Left cardiac atrium (tissue), 4 donors: ENCODE results near the gene EVL. TPM values are rescaled to one million over a fixed set of nuclear protein-coding genes. Genes with fewer than 3 reads are reported as not detected.
A peak's percentile ranks its signal among the peaks of the same experiment; 100 is the strongest.
"Not testable (repeated sequence)": the region's sequence is repeated elsewhere in the genome, so short reads cannot be mapped to it uniquely, and the experiment has no call there.

Source experiments
- ATAC-seq, 2 donors: fragments of 200-7000 bp; cut with Tn5 transposase; one replicate each; pipeline ENCODE4 v1.9.1; 2020; ENCODE audit warnings: mild to moderate bottlenecking in 2 of 2, moderate library complexity in 2 of 2
- DNase-seq: peaks from one replicate; pipeline ENCODE4 v3.0.0-alpha.2; 2020
- intact Hi-C, 2 donors: fragments of 100-400 bp; cut with DNase I; formaldehyde crosslinking; loops; one replicate each; pipeline versions ENCODE4 v1.14.1 to v1.15.1; 2022 to 2023
- microRNA-seq, 2 donors: library from miRNA; unstranded; fragments of <30 nt; microRNA quantifications; one replicate each; pipeline ENCODE4 v1.2.0, GENCODE V29; 2020
- total RNA-seq, 2 donors: library from RNA; stranded (reverse); fragmentation: NEBNext Ultra II Directional; extraction: Animal tissue kit (Norgen Biotek cat#: 25700); gene quantifications; one replicate each; pipeline ENCODE4 v1.2.1, GENCODE V29; 2021
- donor health status: DM: no; HTN: yes; CAD: no.
- donor health status: DM: no; HTN: yes; CAD: no; lungs with severe emphysema.
- donor health status: DM: yes; HTN: yes; CAD: no.
- donor health status: Dilated cardiomyopathy.

Gene EVL
- total RNA-seq, 2 donors from 2014 or later, result 48.3 to 58.8 TPM

DNA sequence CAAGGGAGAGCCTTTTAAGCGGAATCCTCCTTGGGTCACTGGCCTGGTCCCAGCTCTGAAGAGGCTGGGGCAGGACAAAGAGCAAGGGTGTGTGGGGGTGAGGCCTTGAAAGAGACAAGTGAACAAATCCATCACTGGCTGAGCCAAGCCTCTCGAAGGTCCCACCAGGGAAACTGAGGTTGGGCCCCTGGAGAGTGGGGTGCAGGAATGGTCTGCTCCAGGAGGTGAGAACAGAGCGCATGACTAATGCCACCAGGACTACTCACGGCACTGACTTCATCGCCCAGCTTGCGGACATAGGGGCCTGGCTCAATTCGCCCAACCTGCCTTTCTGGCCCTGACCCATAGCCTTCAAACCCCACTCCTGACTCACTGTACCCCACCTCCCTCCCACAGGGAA lies 113.5 kb downstream of the EVL start:
- intact Hi-C loops, result no loop called here
- ATAC-seq (no peak), DNase-seq (no peak)

DNA sequence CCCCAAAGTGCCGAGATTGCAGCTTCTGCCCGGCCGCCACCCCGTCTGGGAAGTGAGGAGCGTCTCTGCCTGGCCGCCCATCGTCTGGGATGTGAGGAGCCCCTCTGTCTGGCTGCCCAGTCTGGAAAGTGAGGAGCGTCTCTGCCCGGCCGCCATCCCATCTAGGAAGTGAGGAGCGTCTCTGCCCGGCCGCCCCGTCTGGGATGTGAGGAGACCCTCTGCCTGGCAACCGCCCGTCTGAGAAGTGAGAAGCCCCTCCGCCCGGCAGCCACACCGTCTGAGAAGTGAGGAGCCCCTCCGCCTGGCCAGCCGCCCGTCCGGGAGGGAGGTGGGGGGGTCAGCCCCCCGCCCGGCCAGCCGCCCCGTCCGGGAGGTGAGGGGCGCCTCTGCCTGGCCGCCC lies 115.4 kb downstream of the EVL start:
- ATAC-seq, intact Hi-C loops, DNase-seq: not testable (repeated sequence)

DNA sequence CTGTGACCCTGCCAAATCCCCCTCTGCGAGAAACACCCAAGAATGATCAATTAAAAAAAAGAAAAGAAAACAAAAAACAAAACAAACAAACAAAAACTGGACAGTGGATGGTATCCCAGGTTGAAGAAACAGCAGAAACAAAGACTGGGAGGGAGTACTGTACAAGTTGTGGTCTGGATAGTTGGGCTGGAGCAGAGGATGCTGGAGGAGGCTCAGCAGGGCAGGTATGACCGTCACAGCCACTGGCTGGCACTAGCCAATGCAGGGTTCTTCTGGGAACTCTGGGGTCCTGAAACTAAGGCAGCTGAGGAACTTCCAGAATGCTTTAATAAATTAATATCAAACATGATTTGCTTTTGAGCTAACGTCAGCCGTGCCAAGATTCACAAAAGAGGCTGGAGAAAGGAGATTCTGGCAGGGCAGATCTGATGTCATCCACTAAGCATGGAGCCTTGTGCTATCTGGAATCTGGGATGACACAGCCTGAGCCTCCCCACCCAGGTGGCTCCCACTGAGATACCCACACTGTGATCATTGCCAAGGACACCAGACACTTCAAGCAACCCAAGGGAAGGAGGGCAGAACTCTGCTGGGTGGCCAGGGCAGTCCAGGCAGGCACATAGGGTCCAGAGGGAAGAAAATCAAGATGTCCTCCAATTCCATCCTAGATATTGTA lies 116.8 kb downstream of the EVL start:
- intact Hi-C loops, ATAC-seq, DNase-seq: not testable (repeated sequence)

DNA sequence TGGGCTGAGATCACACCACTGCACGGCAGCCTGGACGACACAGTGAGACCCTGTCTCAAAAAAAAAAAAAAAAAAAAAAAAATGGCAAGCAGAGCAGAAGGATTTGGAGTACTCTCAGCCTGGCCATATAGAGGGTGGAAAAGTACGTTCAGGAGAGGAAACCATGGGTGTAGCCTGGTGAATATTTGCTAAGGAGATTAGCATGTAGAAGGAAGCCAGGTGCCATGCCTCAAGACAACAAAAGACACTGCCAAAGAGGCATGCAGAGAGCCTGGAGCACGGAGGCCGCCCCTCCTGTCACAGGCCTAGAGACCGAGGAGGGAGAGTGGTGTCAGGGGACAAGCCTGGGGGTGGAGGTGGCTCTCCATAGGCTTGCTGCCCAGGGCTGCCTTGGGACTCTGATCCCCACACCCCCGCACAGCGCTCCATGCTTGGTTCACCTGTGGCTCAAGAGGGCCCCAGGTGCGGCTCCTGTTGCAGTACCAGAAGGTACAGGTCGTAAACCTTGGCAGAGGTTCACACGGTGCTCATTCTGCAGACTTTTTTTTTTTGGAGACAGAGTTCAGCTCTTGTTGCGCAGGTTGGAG lies 122.1 kb downstream of the EVL start:
- ATAC-seq, result no peak
- intact Hi-C loops, result no loop called here

DNA sequence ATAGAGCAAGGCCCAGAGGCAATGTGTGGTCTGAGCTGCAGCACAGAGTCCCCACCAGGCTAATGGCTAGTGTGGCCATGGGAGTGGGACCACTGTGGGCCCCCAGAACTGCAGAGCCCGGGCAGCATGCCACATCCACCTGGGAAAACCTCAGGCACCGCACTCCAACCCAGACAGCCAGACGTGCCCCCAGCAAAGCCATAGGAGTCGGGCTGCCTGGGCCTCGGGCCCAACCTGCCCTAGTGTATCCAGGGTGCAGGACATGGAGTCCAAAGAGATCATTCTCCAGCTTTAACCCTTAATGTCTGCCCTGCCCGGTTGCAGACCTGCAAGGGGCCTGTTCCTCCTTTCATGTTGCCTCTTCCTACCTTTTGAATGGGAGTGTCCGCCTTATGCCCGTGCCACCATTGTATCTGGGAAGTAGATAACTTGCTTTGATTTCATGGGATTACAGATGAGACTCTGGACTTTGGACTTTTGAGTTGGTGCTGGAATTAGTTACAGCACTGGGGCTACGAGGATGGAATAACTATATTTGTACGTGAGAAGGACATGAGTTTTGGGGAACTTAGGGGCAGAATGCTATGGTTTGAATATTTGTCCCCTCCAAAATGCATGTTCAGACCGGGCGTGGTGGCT lies 123.3 kb downstream of the EVL start:
- intact Hi-C loops, result no loop called here
- no peak for ATAC-seq

More for the DNA sequence above, 122.1 kb downstream of the EVL start:
- DNase-seq, result no peak

DNA sequence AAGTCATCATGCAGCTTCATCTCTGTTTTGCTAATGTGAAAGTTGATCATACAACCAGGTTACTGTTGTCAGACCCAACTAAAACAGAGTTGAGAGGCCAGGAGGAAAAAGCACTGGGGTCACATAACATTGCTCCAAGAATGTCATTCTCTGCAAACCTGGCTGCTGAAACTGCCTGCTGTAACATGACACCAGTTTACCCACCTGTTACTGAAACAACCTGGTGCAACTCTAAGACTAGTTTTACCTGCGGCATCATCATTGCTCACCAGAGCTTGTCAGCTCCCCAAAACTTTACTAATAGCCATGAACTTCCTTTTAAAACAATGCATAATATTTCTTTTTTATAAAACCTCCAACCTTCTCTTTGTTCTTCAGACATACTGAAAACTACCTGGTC lies 124.9 kb downstream of the EVL start:
- DNase-seq, result no peak
- intact Hi-C loops, result loop anchor here (5.0 kb wide), 2 partner anchors 83 to 208 kb away; no protein-coding TSS in a partner anchor
- no peak for ATAC-seq

More for the DNA sequence above, 123.3 kb downstream of the EVL start:
- no peak for DNase-seq

DNA sequence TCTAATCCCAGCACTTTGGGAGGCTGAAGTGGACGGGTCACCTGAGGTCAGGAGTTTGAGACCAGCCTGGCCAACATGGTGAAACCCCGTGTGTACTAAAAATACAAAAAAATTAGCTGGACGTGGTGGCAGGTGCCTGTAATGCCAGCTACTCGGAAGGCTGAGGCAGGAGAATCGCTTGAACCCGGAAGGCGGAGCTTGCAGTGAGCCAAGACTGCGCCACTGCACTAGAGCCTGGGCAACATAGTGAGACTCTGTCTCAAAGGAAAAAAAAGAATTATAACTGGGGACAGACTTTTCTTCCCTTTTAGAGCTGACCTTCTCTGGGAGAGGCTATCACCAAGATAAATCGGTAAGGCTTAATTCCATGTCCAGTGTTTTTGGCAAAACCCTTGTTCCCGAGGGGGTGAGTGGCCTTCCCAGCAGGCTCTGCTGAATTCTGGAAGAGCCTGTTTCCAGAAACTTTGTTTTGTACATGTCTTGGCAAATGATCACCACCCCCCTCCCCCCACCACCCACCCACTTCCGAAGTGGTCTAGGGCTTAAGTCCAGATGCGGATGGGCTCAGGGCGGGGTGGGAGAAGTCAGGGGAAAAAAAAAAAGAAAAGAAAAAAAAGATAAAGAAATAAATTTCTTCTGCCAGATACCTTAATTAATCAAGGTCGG lies 126.5 kb downstream of the EVL start:
- DNase-seq, result no peak
- ATAC-seq, result peak in 1 of 2 donors; percentile 3
- intact Hi-C loops, result loop anchor here (2.0 to 5.0 kb wide), 3 partner anchors 84 to 209 kb away; no protein-coding TSS in a partner anchor

DNA sequence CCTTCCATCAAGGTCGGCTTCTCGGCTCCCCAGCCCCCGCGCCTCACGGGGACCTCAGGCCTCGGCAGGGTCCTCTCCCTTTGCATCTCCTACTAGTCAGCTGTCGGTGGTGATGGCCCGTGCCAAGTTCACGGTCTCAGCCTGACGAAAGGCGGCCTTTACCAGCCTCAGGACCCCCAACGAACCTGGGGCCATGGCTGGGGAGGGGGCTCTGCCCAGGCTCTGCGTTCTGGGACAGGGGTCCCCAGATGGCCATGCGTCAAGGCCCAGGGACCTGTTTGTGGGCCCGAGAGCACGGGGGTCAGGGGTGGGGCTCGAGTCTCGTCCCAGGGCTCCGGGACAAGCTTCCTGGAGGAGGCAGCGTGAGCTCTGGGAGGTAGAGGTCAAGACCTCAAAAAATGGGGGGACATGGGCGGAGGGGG lies 127.0 kb downstream of the EVL start:
- DNase-seq, result peak; percentile 58

DNA sequence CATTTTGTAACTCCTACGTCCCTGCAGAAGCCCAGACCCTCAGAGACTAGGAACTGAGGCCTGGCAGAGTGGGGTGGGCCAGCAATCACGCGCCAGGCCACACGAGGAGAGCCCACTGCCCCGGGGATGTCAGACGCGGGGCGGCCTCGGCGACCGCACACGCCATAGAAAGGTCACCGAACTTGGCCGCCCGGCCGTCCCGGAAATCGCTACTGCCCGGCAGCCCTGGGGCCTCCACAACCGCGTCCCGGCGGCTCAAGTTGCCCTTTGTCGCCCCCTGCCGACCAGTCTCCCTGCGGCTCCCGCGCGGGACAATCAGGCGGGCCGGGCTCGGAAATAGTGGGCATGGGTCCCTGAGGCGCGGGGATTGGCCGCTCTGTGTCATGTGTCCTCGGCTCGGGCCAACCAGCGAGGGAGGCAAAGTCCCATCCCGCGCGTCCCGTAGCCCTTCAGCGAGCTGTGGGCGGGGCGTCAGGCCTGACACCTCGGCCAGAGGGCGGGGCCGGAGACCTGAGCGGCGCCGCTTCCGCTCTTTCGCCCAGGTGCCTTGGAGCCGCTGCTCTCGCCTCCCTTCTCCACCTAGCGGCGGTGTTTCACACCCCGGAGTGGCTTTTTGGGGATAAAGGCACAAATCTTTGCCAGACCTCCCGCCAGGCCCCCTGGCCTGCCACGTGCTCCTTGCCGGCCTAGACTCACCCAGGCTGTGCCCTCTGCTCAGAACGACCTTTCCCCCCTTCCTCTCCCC lies 127.6 kb downstream of the EVL start:
- intact Hi-C loops, result loop anchor here (2.0 to 5.0 kb wide), 3 partner anchors 86 to 211 kb away; no protein-coding TSS in a partner anchor

More for the DNA sequence above, 127.0 kb downstream of the EVL start:
- peak in 1 of 2 donors; percentile 8 for ATAC-seq
- intact Hi-C loops, result loop anchor here (2.0 to 5.0 kb wide), 3 partner anchors 85 to 210 kb away; no protein-coding TSS in a partner anchor

More for the DNA sequence above, 127.6 kb downstream of the EVL start:
- DNase-seq, result peak; percentile 100
- peak; percentile 99 for ATAC-seq

Small RNA genes within 50 kb of the gene (microRNA-seq; reads per million reads assigned to microRNA genes)
- gene MIR151B, result 110 to 128 reads per million in 2 donors
- 1,687 to 2,307 reads per million in 2 donors for gene MIR342

Other genes with a start within 250 kb of the EVL start
- under 1 TPM in 1 of 2 donors, not detected in 1; 0.18 TPM for gene DEGS2, start 94.2 kb downstream of the EVL start, total RNA-seq
- gene YY1, start 173.7 kb downstream of the EVL start, total RNA-seq, result 10 to 100 TPM; 41.0 to 45.7 TPM
- gene SLC25A29, start 241.0 kb downstream of the EVL start, total RNA-seq, result 10 to 100 TPM; 19.7 to 22.1 TPM